ENCODE data around the gene UST. TPM values are rescaled to one million over a fixed set of nuclear protein-coding genes. Genes with fewer than 3 reads are reported as not detected.
"Not testable (repeated sequence)": the region's sequence is repeated elsewhere in the genome, so short reads cannot be mapped to it uniquely, and the experiment has no call there.

The UST gene
- total RNA-seq, 1 donor from 2014 or later = 5.5 TPM

DNA sequence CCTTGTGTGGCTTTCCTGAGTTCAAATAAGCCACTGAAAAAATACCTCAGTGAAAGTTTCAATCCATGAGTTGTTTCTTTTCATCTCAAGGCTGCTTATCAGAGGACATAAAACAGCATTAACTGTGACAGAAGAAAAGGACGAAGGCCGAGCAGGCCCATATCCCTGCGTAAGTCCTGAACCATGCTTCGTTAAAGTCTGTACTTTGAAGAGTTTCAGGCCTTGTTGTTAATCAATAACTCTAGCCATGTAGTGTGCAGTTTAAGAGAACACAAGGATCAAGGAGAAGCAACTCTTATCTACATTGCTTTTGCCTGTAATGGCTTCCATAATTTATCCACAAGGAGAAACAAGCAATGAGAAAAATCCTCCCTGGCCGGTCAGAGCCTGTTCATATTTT is 165.4 kb downstream of the UST start:
- DNase-seq (ENCODE audit: low read depth, low spot score) = no peak
- Mint-ChIP-seq H3K27ac (ENCODE audit: unreplicated experiment) (no peak overlapping the region), H3K4me3 (no peak overlapping the region), H3K27me3 (ENCODE audit: low read depth) (no peaks in the 10 kb centered on the region), H3K36me3 (ENCODE audit: low read depth) (no peaks in the 10 kb centered on the region), H3K4me1 (peaks cover 8% of the 10 kb centered on the region), H3K9me3 (peaks cover 4% of the 10 kb centered on the region)
- TF ChIP-seq, protein P1, sequence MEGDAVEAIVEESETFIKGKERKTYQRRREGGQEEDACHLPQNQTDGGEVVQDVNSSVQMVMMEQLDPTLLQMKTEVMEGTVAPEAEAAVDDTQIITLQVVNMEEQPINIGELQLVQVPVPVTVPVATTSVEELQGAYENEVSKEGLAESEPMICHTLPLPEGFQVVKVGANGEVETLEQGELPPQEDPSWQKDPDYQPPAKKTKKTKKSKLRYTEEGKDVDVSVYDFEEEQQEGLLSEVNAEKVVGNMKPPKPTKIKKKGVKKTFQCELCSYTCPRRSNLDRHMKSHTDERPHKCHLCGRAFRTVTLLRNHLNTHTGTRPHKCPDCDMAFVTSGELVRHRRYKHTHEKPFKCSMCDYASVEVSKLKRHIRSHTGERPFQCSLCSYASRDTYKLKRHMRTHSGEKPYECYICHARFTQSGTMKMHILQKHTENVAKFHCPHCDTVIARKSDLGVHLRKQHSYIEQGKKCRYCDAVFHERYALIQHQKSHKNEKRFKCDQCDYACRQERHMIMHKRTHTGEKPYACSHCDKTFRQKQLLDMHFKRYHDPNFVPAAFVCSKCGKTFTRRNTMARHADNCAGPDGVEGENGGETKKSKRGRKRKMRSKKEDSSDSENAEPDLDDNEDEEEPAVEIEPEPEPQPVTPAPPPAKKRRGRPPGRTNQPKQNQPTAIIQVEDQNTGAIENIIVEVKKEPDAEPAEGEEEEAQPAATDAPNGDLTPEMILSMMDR (conservative IDR thresholded peaks at IDR 0.05) = no peak

DNA sequence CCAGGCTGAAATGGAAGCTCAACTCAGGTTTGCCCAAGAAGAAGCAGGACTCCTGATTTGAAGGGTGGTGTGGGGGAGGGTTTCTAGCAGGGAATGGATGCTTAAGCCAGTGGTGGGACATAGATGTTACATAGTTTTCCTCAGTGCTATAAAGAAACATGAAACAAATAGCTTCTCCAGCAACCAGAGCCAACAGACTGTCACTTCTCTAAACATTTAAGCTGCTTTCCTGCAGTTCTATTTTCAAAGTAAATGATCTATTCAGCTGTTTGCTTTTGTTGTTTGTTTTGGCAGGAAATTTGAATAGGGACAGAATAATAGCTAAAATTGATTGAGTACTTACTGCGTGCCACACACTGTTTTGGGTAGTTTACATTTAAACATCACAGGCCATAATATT is 169.0 kb downstream of the UST start:
- no peak overlapping the region for H3K4me3 Mint-ChIP-seq
- H3K27ac Mint-ChIP-seq (ENCODE audit: unreplicated experiment) = no peak overlapping the region
- H3K27me3 Mint-ChIP-seq (ENCODE audit: low read depth) = no peaks in the 10 kb centered on the region
- H3K4me1 Mint-ChIP-seq = peaks cover 8% of the 10 kb centered on the region
- DNase-seq (ENCODE audit: low read depth, low spot score) = no peak
- peaks cover 8% of the 10 kb centered on the region for H3K9me3 Mint-ChIP-seq
- TF ChIP-seq, protein P1 (conservative IDR thresholded peaks at IDR 0.05) = no peak
- H3K36me3 Mint-ChIP-seq (ENCODE audit: low read depth) = peaks cover 3% of the 10 kb centered on the region

DNA sequence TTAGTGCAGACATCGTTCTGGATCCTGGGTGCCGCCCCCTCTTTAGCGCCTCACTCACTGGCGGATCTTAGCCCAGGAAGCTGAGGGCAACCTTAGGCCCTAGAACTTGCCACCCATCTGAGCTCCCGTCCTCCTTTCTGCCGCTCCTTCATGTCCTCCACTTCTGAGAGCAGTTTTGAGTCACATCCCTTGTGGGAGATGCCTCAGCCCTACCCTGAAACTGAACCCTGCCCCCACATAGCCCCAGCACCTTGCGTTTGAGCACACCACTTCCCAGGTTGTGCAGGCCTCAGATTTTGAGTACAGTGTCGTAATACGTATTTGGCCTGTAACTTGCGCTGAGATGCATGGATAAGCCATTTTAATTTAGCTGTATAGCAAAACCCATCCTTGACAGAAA is 169.7 kb downstream of the UST start:
- H3K36me3 Mint-ChIP-seq (ENCODE audit: low read depth); H3K27me3 Mint-ChIP-seq (ENCODE audit: low read depth); H3K4me3 Mint-ChIP-seq; H3K9me3 Mint-ChIP-seq; H3K4me1 Mint-ChIP-seq; H3K27ac Mint-ChIP-seq (ENCODE audit: unreplicated experiment); DNase-seq (ENCODE audit: low read depth, low spot score): not testable (repeated sequence)

DNA sequence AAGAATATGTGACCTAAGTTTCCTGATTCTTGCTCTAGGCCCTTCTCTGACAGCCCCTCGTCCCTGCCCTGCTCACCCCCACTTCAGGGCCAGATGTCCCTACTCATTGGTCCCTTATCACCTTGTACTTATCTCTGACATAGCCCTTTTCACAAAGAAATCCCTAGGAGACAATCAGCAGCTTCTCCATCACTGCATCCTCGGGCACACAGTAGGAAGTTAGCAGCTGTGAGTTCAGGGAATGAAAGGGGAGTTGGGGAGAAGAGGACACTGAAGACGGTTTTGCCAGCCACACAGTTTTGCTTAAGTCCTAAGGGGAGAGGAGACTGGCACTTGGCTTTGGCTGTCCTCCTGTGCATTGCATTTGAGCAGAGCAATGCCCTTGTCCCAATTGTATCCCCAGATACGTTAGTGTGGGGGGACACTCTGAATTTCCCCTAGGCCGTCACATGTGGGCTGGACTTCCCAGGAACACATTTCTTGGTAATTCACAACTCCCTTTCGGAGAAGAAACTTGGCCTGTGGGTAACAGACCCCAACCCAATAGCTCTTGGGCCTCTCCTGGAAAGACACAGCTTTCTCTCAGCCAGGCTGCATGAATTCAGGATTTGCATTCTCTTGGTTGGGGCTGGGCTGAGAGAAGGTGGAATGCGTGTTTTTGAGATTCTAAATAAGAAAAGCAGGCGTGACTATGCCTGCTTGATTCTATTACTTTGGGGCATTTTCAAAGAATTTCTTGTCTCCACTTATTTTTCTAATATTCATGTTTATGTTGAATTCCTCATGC is 177.6 kb downstream of the UST start:
- Mint-ChIP-seq H3K9me3 (no peaks in the 10 kb centered on the region), H3K27me3 (ENCODE audit: low read depth) (no peaks in the 10 kb centered on the region), H3K4me3 (no peak overlapping the region), H3K4me1 (no peaks in the 10 kb centered on the region), H3K27ac (ENCODE audit: unreplicated experiment) (no peak overlapping the region), H3K36me3 (ENCODE audit: low read depth) (no peaks in the 10 kb centered on the region)
- DNase-seq (ENCODE audit: low read depth, low spot score) = no peak
- TF ChIP-seq, protein P1 (conservative IDR thresholded peaks at IDR 0.05) = no peak

DNA sequence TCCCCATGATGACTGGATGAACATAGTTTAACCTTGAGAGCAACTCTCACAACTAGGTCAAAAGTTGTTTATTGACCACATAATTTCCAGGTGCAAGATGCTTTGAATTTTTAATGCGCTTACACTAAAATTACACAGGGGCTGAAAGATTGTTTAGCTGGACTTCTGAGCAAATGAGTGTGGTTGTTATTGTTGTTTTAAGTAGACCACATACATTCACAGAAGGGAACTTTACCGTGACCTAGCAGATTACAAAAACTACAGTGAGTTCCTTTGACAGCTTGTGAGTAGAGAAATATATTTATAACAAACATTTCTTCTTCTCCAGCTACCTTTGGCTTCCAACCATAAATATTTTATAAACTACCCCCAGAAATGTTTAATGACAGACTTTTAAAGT is 178.9 kb downstream of the UST start:
- no peaks in the 10 kb centered on the region for H3K36me3 Mint-ChIP-seq (ENCODE audit: low read depth)
- TF ChIP-seq, protein P1 (conservative IDR thresholded peaks at IDR 0.05) = no peak
- H3K9me3 Mint-ChIP-seq = no peaks in the 10 kb centered on the region
- no peaks in the 10 kb centered on the region for H3K27me3 Mint-ChIP-seq (ENCODE audit: low read depth)
- H3K4me1 Mint-ChIP-seq = no peaks in the 10 kb centered on the region
- DNase-seq (ENCODE audit: low read depth, low spot score) = no peak
- H3K27ac Mint-ChIP-seq (ENCODE audit: unreplicated experiment) = no peak overlapping the region
- H3K4me3 Mint-ChIP-seq = no peak overlapping the region

DNA sequence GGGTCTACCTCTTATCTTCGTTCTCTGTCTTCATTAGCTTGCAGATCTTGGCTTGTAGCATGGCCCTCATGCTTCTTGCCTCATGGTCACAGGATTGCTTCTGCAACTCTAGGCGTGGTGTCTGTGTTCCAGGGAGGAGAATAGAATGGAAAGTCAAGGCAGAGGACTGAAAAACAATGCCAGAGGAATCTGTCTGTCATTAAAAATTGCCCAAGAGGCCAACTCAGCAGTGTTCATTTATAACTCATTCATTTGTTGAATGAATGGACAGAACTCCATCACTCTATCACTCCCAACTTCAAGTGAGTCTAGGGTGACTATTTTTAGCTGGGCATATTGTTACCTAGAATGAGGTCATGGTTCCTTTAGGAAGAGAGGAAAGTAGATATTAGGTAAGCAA is 179.6 kb downstream of the UST start:
- no peaks in the 10 kb centered on the region for H3K27me3 Mint-ChIP-seq (ENCODE audit: low read depth)
- DNase-seq (ENCODE audit: low read depth, low spot score) = no peak
- H3K4me1 Mint-ChIP-seq = no peaks in the 10 kb centered on the region
- H3K27ac Mint-ChIP-seq (ENCODE audit: unreplicated experiment) = no peak overlapping the region
- no peaks in the 10 kb centered on the region for H3K9me3 Mint-ChIP-seq
- H3K36me3 Mint-ChIP-seq (ENCODE audit: low read depth) = no peaks in the 10 kb centered on the region
- TF ChIP-seq, protein P1 (conservative IDR thresholded peaks at IDR 0.05) = no peak
- no peak overlapping the region for H3K4me3 Mint-ChIP-seq
